H9 (cell line): ENCODE results near the gene KBTBD13. TPM values are rescaled to one million over a fixed set of nuclear protein-coding genes. Genes with fewer than 3 reads are reported as not detected.

Source experiments
- DNase-seq: peaks from one replicate; pipeline ENCODE4 v3.0.0-alpha.2; 2017
- H2AFZ ChIP-seq: one replicate; pipeline ENCODE4 v1.6.1; 2013; ENCODE audit warnings: mild to moderate bottlenecking, low read length, control low read depth, moderate library complexity
- H2AK5ac ChIP-seq: 2 replicates; pipeline ENCODE4 v1.6.1; 2013; ENCODE audit warnings: low read length, control low read depth, mixed read lengths; ENCODE audit not compliant: insufficient read length
- H2BK120ac ChIP-seq: one replicate; pipeline ENCODE4 v1.6.1; 2013; ENCODE audit warnings: low read depth, mild to moderate bottlenecking, low read length, control low read depth, inconsistent platforms; ENCODE audit not compliant: poor library complexity, severe bottlenecking
- H2BK12ac ChIP-seq: 2 replicates; pipeline ENCODE4 v1.6.1; 2013; ENCODE audit warnings: low read length, control low read depth, mixed read lengths, low read depth; ENCODE audit not compliant: insufficient read length
- H2BK15ac ChIP-seq: 2 replicates; pipeline ENCODE4 v1.6.1; 2013; ENCODE audit warnings: low read depth, low read length, control low read depth
- H2BK20ac ChIP-seq: one replicate; pipeline ENCODE4 v1.6.1; 2013; ENCODE audit warnings: low read depth, mild to moderate bottlenecking, low read length, control low read depth, inconsistent platforms; ENCODE audit not compliant: poor library complexity, severe bottlenecking
- H2BK5ac ChIP-seq: 2 replicates; pipeline ENCODE4 v1.6.1; 2013; ENCODE audit warnings: low read length, control low read depth, mixed read lengths; ENCODE audit not compliant: insufficient read length
- H3K14ac ChIP-seq: 2 replicates; pipeline ENCODE4 v1.6.1; 2013; ENCODE audit warnings: low read length, control low read depth; ENCODE audit not compliant: insufficient read depth
- H3K18ac ChIP-seq: 2 replicates; pipeline ENCODE4 v1.6.1; 2013; ENCODE audit warnings: low read depth, mild to moderate bottlenecking, mixed read lengths, low read length, control low read depth; ENCODE audit not compliant: insufficient read length
- H3K23ac ChIP-seq: 2 replicates; pipeline ENCODE4 v1.6.1; 2013; ENCODE audit warnings: low read length, control low read depth, mixed read lengths, low read depth; ENCODE audit not compliant: insufficient read length
- H3K23me2 ChIP-seq: 2 replicates; pipeline ENCODE4 v1.6.1; 2013; ENCODE audit warnings: low read depth, mild to moderate bottlenecking, mixed read lengths, low read length, control low read depth; ENCODE audit not compliant: insufficient read length, poor library complexity, severe bottlenecking
- H3K27ac ChIP-seq: 2 replicates; pipeline ENCODE4 v1.5.1; 2013; ENCODE audit warnings: low read length, control low read depth, mixed read lengths, low read depth; ENCODE audit not compliant: insufficient read length
- H3K27me3 ChIP-seq: 2 replicates; pipeline ENCODE4 v1.6.1; 2013; ENCODE audit warnings: low read length, control low read depth, inconsistent platforms; ENCODE audit not compliant: insufficient read depth
- H3K4ac ChIP-seq: 2 replicates; pipeline ENCODE4 v1.6.1; 2013; ENCODE audit warnings: low read depth, mild to moderate bottlenecking, control low read depth, inconsistent platforms, low read length, moderate library complexity
- H3K4me1 ChIP-seq: 2 replicates; pipeline ENCODE4 v1.6.1; 2013; ENCODE audit warnings: low read length, control low read depth, inconsistent platforms; ENCODE audit not compliant: insufficient read depth
- H3K4me2 ChIP-seq: 2 replicates; pipeline ENCODE4 v1.6.1; 2013; ENCODE audit warnings: low read length, control low read depth, mixed read lengths; ENCODE audit not compliant: insufficient read length, insufficient read depth
- H3K56ac ChIP-seq: 2 replicates; pipeline ENCODE4 v1.6.1; 2013; ENCODE audit warnings: low read depth, mild to moderate bottlenecking, mixed read lengths, low read length, control low read depth; ENCODE audit not compliant: insufficient read length
- H3K79me1 ChIP-seq: 2 replicates; pipeline ENCODE4 v1.6.1; 2013; ENCODE audit warnings: low read depth, mild to moderate bottlenecking, moderate library complexity, low read length, control low read depth, inconsistent platforms; ENCODE audit not compliant: insufficient read depth, poor library complexity, severe bottlenecking
- H3K79me2 ChIP-seq: 2 replicates; pipeline ENCODE4 v1.6.1; 2013; ENCODE audit warnings: low read length, control low read depth, inconsistent platforms; ENCODE audit not compliant: insufficient read depth
- H3K9ac ChIP-seq: 2 replicates; pipeline ENCODE4 v1.6.1; 2013; ENCODE audit warnings: low read length, control low read depth, mixed read lengths; ENCODE audit not compliant: insufficient read length; ENCODE audit errors: extremely low read depth
- H3K9me3 ChIP-seq: one replicate; pipeline ENCODE4 v1.6.1; 2013; ENCODE audit warnings: low read depth, low read length, inconsistent platforms; ENCODE audit not compliant: control insufficient read depth
- H3T11ph ChIP-seq: one replicate; pipeline ENCODE4 v1.6.1; 2013; ENCODE audit warnings: mild to moderate bottlenecking, low read length, control low read depth, inconsistent platforms
- H4K20me1 ChIP-seq: one replicate; pipeline ENCODE4 v1.6.1; 2013; ENCODE audit not compliant: control insufficient read depth, insufficient read length, insufficient read depth
- H4K5ac ChIP-seq: 2 replicates; pipeline ENCODE4 v1.6.1; 2013; ENCODE audit warnings: low read depth, mild to moderate bottlenecking, mixed read lengths, low read length, control low read depth; ENCODE audit not compliant: insufficient read length
- H4K8ac ChIP-seq: replicated peaks from 2 replicates; pipeline ENCODE4 v1.6.1; 2013; ENCODE audit warnings: low read length, control low read depth, mixed read lengths, low read depth; ENCODE audit not compliant: insufficient read length
- H4K91ac ChIP-seq: 2 replicates; pipeline ENCODE4 v1.6.1; 2013; ENCODE audit warnings: low read depth, mild to moderate bottlenecking, moderate library complexity, mixed read lengths, low read length, control low read depth; ENCODE audit not compliant: insufficient read length
- H3K27ac Mint-ChIP-seq, 3 experiments: 2 replicates in 2 of 3; 3 replicates in 1 of 3; pipeline ENCODE4 v1.8.0; 2020 to 2021; ENCODE audit warnings: mixed read lengths in 3 of 3, mild to moderate bottlenecking in 1 of 3, moderate library complexity in 1 of 3
- H3K27me3 Mint-ChIP-seq: 2 replicates; pipeline ENCODE4 v1.8.0; 2021; ENCODE audit warnings: low read depth, mild to moderate bottlenecking, moderate library complexity, mixed read lengths
- H3K36me3 Mint-ChIP-seq, 3 experiments: 2 replicates in 2 of 3; 3 replicates in 1 of 3; pipeline ENCODE4 v1.8.0; 2020 to 2021; ENCODE audit warnings: low read depth in 3 of 3, mixed read lengths in 3 of 3; ENCODE audit not compliant: insufficient read depth in 1 of 3
- H3K4me1 Mint-ChIP-seq, 2 experiments: 2 replicates each; pipeline ENCODE4 v1.8.0; 2020; ENCODE audit warnings: mixed read lengths in 2 of 2
- H3K4me3 Mint-ChIP-seq, 2 experiments: 2 replicates in 1 of 2; 3 replicates in 1 of 2; pipeline ENCODE4 v1.8.0; 2020 to 2021; ENCODE audit warnings: mild to moderate bottlenecking in 2 of 2, mixed read lengths in 2 of 2, moderate library complexity in 1 of 2
- H3K9me3 Mint-ChIP-seq, 2 experiments: 2 replicates in 1 of 2; 3 replicates in 1 of 2; pipeline ENCODE4 v1.8.0; 2020; ENCODE audit warnings: mild to moderate bottlenecking in 2 of 2, mixed read lengths in 2 of 2, moderate library complexity in 1 of 2
- WGBS: extraction: QIAGEN DNeasy Blood & Tissue Kit; methylation state at CpG from one replicate; pipeline ENCODE4 v1.1.7; 2013; ENCODE audit warnings: missing lambda C conversion rate, low lambda C conversion rate, mixed read lengths; ENCODE audit not compliant: insufficient read length; ENCODE audit errors: extremely low coverage; 5-methylcytosine and 5-hydroxymethylcytosine counted together
- total RNA-seq: library from RNA; stranded (reverse); gene quantifications from 2 replicates; pipeline ENCODE4 v1.2.1, GENCODE V29; 2021
- TF ChIP-seq, protein P1 (sequence below): fragments of 200-600 bp; sonication (generic); conservative IDR thresholded peaks from 3 replicates; pipeline ENCODE4 v1.8.0; 2021; ENCODE audit warnings: antibody characterized with exemption, mild to moderate bottlenecking

The KBTBD13 gene
- total RNA-seq, 1 experiment from 2014 or later: not detected

GRCh38 chr15:65041787-65042186, 34.8 kb upstream of the KBTBD13 start:
- Histone ChIP-seq H3K27me3 (no peaks in the 10 kb centered on the region), H3K9ac (no peak overlapping the region), H3K4me1 (no peaks in the 10 kb centered on the region), H3K9me3 (no peaks in the 10 kb centered on the region), H3K23ac (no peak overlapping the region), H4K5ac (no peak overlapping the region), H2BK12ac (no peak overlapping the region), H3T11ph (no peak overlapping the region), H2BK20ac (no peak overlapping the region), H2BK120ac (no peak overlapping the region), H2AK5ac (no peak overlapping the region), H4K8ac (no peak overlapping the region), H4K91ac (no peak overlapping the region), H3K27ac (no peak overlapping the region), H3K4me2 (no peak overlapping the region), H3K23me2 (no peaks in the 10 kb centered on the region), H3K14ac (no peak overlapping the region), H3K79me2 (no peaks in the 10 kb centered on the region), H2AFZ (no peak overlapping the region), H3K4ac (no peak overlapping the region), H3K79me1 (no peaks in the 10 kb centered on the region), H4K20me1 (no peaks in the 10 kb centered on the region), H3K56ac (no peak overlapping the region), H2BK15ac (no peak overlapping the region), H3K18ac (no peak overlapping the region), H2BK5ac (no peak overlapping the region)
- Mint-ChIP-seq H3K36me3 (no peaks in the 10 kb centered on the region), H3K27me3 (peaks cover 5% of the 10 kb centered on the region; the same call in 1 of the 2 replicates), H3K9me3 (no peaks in the 10 kb centered on the region), H3K27ac (no peak overlapping the region), H3K4me3 (no peak overlapping the region), H3K4me1 (peaks cover 7 to 8% of the 10 kb centered on the region in 2 experiments)
- DNase-seq: no peak
- no CpG with 5 or more reads among the region's 2 CpGs for WGBS
- TF ChIP-seq, protein P1, sequence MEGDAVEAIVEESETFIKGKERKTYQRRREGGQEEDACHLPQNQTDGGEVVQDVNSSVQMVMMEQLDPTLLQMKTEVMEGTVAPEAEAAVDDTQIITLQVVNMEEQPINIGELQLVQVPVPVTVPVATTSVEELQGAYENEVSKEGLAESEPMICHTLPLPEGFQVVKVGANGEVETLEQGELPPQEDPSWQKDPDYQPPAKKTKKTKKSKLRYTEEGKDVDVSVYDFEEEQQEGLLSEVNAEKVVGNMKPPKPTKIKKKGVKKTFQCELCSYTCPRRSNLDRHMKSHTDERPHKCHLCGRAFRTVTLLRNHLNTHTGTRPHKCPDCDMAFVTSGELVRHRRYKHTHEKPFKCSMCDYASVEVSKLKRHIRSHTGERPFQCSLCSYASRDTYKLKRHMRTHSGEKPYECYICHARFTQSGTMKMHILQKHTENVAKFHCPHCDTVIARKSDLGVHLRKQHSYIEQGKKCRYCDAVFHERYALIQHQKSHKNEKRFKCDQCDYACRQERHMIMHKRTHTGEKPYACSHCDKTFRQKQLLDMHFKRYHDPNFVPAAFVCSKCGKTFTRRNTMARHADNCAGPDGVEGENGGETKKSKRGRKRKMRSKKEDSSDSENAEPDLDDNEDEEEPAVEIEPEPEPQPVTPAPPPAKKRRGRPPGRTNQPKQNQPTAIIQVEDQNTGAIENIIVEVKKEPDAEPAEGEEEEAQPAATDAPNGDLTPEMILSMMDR: no peak
